Measurements from ENCODE around the gene PTPRN2.

The PTPRN2 gene

GRCh38 chr7:158603773-158604755, 16.4 kb upstream of the PTPRN2 start:
- in situ Hi-C loops (cut with MboI; ENCODE audit: low sequenced_read_pairs), result no loop called here

GRCh38 chr7:158602905-158603772, 15.5 kb upstream of the PTPRN2 start:
- in situ Hi-C loops (cut with MboI; ENCODE audit: low sequenced_read_pairs), result no loop called here

- in situ Hi-C loops (cut with MboI; ENCODE audit: low sequenced_read_pairs), result no loop called here
Measured at GRCh38 chr7:158602041-158602440, 14.4 kb upstream of the PTPRN2 start.

GRCh38 chr7:158601090-158601489, 13.5 kb upstream of the PTPRN2 start:
- in situ Hi-C loops (cut with MboI; ENCODE audit: low sequenced_read_pairs), result no loop called here

GRCh38 chr7:158596745-158597144, 9.1 kb upstream of the PTPRN2 start:
- in situ Hi-C loops (cut with MboI; ENCODE audit: low sequenced_read_pairs), result no loop called here

- in situ Hi-C loops (cut with MboI; ENCODE audit: low sequenced_read_pairs), result no loop called here
Measured at GRCh38 chr7:158596309-158596708, 8.7 kb upstream of the PTPRN2 start.

GRCh38 chr7:158595068-158595467, 7.4 kb upstream of the PTPRN2 start:
- in situ Hi-C loops (cut with MboI; ENCODE audit: low sequenced_read_pairs), result no loop called here

- in situ Hi-C loops (cut with MboI; ENCODE audit: low sequenced_read_pairs), result no loop called here
Measured at GRCh38 chr7:158592541-158592940, 4.9 kb upstream of the PTPRN2 start.

GRCh38 chr7:158591944-158592343, 4.3 kb upstream of the PTPRN2 start:
- in situ Hi-C loops (cut with MboI; ENCODE audit: low sequenced_read_pairs), result no loop called here

- in situ Hi-C loops (cut with MboI; ENCODE audit: low sequenced_read_pairs), result no loop called here
Measured at GRCh38 chr7:158590181-158590530, 2.5 kb upstream of the PTPRN2 start.

GRCh38 chr7:158589653-158590052, 2.0 kb upstream of the PTPRN2 start:
- in situ Hi-C loops (cut with MboI; ENCODE audit: low sequenced_read_pairs), result no loop called here

GRCh38 chr7:158588878-158589442, 1.3 kb upstream of the PTPRN2 start:
- in situ Hi-C loops (cut with MboI; ENCODE audit: low sequenced_read_pairs), result no loop called here

GRCh38 chr7:158588085-158588877, 658 bp upstream of the PTPRN2 start:
- in situ Hi-C loops (cut with MboI; ENCODE audit: low sequenced_read_pairs), result no loop called here

- in situ Hi-C loops (cut with MboI; ENCODE audit: low sequenced_read_pairs), result no loop called here
Measured at GRCh38 chr7:158586499-158587161, 993 bp downstream of the PTPRN2 start.

GRCh38 chr7:158585721-158586498, 1.7 kb downstream of the PTPRN2 start:
- in situ Hi-C loops (cut with MboI; ENCODE audit: low sequenced_read_pairs), result no loop called here

- in situ Hi-C loops (cut with MboI; ENCODE audit: low sequenced_read_pairs), result no loop called here
Measured at GRCh38 chr7:158584407-158584806, 3.2 kb downstream of the PTPRN2 start.

- in situ Hi-C loops (cut with MboI; ENCODE audit: low sequenced_read_pairs), result no loop called here
Measured at GRCh38 chr7:158583810-158584209, 3.8 kb downstream of the PTPRN2 start.

GRCh38 chr7:158583143-158583542, 4.5 kb downstream of the PTPRN2 start:
- in situ Hi-C loops (cut with MboI; ENCODE audit: low sequenced_read_pairs), result no loop called here

- in situ Hi-C loops (cut with MboI; ENCODE audit: low sequenced_read_pairs), result no loop called here
Measured at GRCh38 chr7:158582089-158582456, 5.5 kb downstream of the PTPRN2 start.

All from hTERT RPE-1 (cell line).